Colonic mucosa (tissue), 4 donors: ENCODE results near the gene NOMO2. TPM values are rescaled to one million over a fixed set of nuclear protein-coding genes. Genes with fewer than 3 reads are reported as not detected.
"Not testable (repeated sequence)": the region's sequence is repeated elsewhere in the genome, so short reads cannot be mapped to it uniquely, and the experiment has no call there.

Source experiments
- DNase-seq: peaks from one replicate; pipeline ENCODE4 v3.0.0-alpha.2; 2020
- H3K27ac ChIP-seq: fragments of 200-600 bp; one replicate; pipeline ENCODE4 v1.8.0; 2021
- H3K27me3 ChIP-seq: fragments of 200-600 bp; one replicate; pipeline ENCODE4 v1.8.0; 2021
- H3K36me3 ChIP-seq: fragments of 200-600 bp; one replicate; pipeline ENCODE4 v1.8.0; 2021
- H3K4me1 ChIP-seq: fragments of 200-600 bp; one replicate; pipeline ENCODE4 v1.8.0; 2021; ENCODE audit warnings: mild to moderate bottlenecking
- H3K4me3 ChIP-seq: fragments of 200-600 bp; one replicate; pipeline ENCODE4 v1.8.0; 2021
- H3K9ac ChIP-seq, 2 donors: one replicate each; pipeline ENCODE4 v1.7.0; 2013; ENCODE audit warnings: control low read depth in 2 of 2, low read depth in 2 of 2, low read length in 2 of 2
- H3K9me3 ChIP-seq: fragments of 200-600 bp; one replicate; pipeline ENCODE4 v1.8.0; 2021
- intact Hi-C: fragments of 100-400 bp; cut with DNase I; formaldehyde crosslinking; loops from one replicate; pipeline ENCODE4 v1.14.1; 2022
- total RNA-seq, 2 donors: library from RNA; stranded (reverse); fragmentation: NEBNext Ultra II Directional in 1 of 2; extraction: Animal tissue kit (Norgen Biotek cat#: 25700) in 1 of 2; gene quantifications; one replicate each; pipeline ENCODE4 v1.2.1, GENCODE V29; 2021
- TF ChIP-seq, protein P1 (sequence below): fragments of 200-600 bp; IDR thresholded peaks from one replicate; pipeline ENCODE4 v1.8.0; 2022; ENCODE audit warnings: antibody characterized with exemption, mild to moderate bottlenecking
- donor health status: healthy.
- donor health status: DM: no; HTN: no; CAD: no.
- donor health status: DM: no; HTN: no; CAD: no.

Gene NOMO2
- total RNA-seq, 2 donors from 2014 or later = 95.5 to 174 TPM

DNA sequence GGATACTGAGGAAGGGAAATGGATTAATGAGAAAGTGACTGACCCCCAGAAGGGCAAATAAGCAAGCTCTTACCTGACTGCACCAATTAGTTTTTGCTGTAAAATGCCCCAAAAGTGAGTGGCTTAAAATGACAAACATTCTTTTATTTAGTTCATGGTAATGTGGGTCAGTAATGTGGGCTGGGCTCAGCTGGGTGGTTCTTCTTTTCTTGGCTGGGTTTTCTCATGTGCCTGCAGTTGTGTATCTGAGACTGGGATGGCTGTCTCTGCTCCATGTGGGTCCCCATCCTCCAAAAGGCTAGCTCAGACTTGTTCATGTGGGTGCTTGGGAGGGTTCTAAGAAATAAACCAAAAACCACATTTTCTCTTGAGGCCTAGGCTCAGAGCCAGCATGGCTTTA, 29.5 kb upstream of the NOMO2 start:
- H3K27ac ChIP-seq, DNase-seq, intact Hi-C loops, H3K4me3 ChIP-seq, H3K4me1 ChIP-seq, H3K27me3 ChIP-seq, H3K36me3 ChIP-seq, H3K9me3 ChIP-seq, H3K9ac ChIP-seq: not testable (repeated sequence)

DNA sequence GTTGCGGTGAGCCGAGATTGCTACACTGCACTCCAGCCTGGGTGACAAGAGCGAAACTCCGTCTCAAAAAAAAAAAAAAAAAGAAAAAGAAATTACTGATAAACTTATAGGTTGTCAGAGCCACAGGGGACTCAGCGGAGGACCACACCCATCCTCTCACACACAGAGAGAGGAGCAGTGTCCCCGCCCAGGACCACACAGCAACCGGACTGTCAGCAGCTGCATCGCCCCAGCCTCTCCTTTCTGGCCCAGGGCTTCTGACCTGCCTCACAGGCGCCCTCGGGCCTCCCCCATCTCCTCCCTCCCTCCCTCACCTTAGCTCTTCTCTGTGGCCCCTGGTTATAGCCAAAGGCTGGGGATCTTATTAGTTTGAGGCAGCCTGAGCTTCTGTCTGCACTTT, 27.9 kb upstream of the NOMO2 start:
- intact Hi-C loops, H3K36me3 ChIP-seq, H3K27ac ChIP-seq, H3K4me3 ChIP-seq, H3K9me3 ChIP-seq, H3K4me1 ChIP-seq, H3K9ac ChIP-seq, DNase-seq, H3K27me3 ChIP-seq: not testable (repeated sequence)

DNA sequence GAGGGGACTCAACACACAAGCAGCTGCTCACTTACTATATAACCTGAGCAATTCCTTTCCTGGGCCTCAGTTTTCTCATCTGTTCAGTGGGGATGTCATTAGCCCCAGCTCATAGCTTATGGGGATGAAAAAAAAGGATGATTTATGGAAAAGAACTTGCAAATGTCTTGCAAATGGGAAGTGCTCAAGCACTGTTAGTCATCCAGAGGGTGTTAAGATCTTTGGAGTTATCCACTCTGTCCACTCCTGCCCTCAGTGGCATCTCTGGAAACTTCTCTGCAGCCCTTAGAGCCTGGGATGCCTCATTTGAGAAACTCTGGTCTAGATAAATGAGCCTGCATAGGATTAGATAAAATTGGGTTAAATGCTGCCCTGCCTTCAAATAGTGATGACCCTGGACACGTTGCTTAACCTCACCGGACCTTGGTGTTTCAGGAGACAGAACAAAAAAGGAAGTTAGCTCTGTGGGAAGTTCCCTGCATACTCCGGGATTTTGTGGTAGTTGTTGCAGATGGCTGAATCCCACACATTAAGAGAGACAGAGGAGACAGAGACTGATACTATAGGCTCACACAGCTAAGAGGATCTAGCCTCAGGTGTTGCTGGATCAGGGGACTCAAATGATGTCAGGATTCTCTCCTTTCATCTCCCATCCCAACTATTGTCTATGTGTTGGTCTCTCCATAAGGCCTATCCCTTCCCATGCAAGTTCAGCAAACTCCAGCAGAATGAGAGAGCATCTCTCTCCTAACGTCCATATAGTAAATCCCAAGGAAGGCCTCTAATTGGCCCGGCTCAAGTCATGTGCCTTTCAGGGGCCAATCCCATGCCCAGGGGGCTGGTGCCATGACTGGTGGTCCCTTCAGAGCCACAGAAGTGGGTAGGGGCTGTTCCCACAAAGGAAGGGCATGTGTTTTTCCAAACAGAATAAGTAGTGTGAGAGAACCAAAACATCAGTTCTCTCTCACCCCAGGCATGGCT, 25.0 kb upstream of the NOMO2 start:
- H3K9ac ChIP-seq, H3K4me3 ChIP-seq, intact Hi-C loops, H3K4me1 ChIP-seq, H3K27ac ChIP-seq, H3K27me3 ChIP-seq, H3K36me3 ChIP-seq, H3K9me3 ChIP-seq, DNase-seq: not testable (repeated sequence)

DNA sequence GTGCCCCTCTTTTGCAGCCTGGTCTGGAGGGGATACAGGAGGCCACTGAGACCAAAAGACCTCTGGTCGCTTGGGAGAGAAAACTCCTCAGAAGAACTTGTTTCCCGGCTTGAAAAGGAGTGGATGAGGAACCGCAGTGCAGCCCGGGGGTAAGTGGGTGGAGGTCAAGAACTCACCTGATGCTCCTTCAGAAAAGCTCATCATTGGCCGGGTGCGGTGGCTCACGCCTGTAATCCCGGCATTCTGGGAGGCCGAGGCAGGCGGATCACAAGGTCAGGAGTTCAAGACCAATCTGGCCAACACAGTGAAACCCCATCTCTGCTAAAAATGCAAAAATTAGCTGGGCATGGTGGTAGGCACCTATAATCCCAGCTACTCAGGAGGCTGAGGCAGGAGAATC, 23.9 kb upstream of the NOMO2 start:
- intact Hi-C loops, H3K27me3 ChIP-seq, H3K9ac ChIP-seq, H3K9me3 ChIP-seq, H3K4me1 ChIP-seq, H3K4me3 ChIP-seq, H3K27ac ChIP-seq, H3K36me3 ChIP-seq, DNase-seq: not testable (repeated sequence)

DNA sequence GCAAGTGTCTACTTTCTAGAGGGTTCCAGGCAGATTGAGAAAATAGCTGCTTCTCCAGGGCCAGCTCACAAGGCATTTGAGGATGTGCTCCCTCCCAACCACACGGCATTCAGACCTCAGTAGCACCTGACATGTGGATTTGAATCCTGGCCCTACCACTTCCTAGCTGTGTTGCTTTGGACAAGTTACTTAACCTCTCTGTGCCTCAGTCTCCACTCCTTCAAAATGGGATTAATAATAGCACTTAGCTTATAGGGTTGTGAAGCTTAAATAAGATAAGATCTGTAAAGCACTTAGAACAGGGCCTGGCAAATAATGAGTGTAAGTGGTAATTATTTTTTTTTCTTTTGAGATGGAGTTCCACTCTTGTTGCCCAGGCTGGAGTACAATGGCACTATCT, 21.0 kb upstream of the NOMO2 start:
- TF ChIP-seq, protein P1, sequence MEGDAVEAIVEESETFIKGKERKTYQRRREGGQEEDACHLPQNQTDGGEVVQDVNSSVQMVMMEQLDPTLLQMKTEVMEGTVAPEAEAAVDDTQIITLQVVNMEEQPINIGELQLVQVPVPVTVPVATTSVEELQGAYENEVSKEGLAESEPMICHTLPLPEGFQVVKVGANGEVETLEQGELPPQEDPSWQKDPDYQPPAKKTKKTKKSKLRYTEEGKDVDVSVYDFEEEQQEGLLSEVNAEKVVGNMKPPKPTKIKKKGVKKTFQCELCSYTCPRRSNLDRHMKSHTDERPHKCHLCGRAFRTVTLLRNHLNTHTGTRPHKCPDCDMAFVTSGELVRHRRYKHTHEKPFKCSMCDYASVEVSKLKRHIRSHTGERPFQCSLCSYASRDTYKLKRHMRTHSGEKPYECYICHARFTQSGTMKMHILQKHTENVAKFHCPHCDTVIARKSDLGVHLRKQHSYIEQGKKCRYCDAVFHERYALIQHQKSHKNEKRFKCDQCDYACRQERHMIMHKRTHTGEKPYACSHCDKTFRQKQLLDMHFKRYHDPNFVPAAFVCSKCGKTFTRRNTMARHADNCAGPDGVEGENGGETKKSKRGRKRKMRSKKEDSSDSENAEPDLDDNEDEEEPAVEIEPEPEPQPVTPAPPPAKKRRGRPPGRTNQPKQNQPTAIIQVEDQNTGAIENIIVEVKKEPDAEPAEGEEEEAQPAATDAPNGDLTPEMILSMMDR = no peak
- H3K9ac ChIP-seq = no peak overlapping the region
- no peaks in the 10 kb centered on the region for H3K4me1 ChIP-seq
- no peak overlapping the region for H3K27ac ChIP-seq
- no peaks in the 10 kb centered on the region for H3K9me3 ChIP-seq
- DNase-seq = no peak
- H3K36me3 ChIP-seq = no peaks in the 10 kb centered on the region
- H3K27me3 ChIP-seq = no peaks in the 10 kb centered on the region
- H3K4me3 ChIP-seq = no peak overlapping the region
- intact Hi-C loops = no loop called here

DNA sequence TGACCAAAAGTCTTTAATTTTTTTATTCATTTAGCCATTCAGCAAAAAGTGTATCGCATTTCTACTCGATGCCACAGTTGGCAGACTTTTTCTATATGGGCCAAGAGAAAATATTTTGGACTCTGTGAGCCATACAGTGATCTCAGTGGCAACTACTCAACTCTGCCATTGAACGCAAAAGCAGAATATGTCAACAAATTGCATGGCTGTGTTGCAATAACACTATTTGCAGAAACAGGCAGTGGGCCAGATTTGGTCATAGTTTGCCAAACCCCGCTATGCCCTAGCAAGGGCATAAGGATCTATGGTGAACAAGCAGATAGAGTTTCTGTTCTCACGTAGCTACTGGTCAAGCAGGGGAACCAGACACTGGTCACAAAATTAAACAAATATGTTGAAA, 18.5 kb upstream of the NOMO2 start:
- H3K4me1 ChIP-seq, DNase-seq, H3K27ac ChIP-seq, H3K4me3 ChIP-seq, intact Hi-C loops, H3K36me3 ChIP-seq, H3K9ac ChIP-seq, H3K27me3 ChIP-seq, H3K9me3 ChIP-seq: not testable (repeated sequence)

DNA sequence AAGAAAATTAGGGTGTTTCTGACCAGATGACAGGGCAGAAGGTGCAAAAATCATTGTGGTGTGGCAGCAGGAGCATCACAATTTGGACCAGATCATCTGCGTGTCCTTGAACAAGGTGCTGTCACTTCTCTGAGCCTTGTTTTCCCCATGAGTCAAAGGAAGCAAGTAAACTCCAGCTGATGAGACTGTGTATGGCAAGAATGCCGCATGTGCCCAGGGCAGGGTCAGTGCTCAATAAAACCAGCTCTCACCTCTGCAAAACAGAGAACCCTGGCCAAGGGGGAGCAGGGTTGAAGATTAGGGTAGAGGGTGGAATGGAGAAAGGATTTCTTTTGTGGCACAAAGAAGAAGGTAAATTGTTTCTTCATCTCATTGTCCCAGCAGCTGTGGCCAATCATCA, 17.4 kb upstream of the NOMO2 start:
- H3K4me3 ChIP-seq, H3K36me3 ChIP-seq, intact Hi-C loops, H3K27me3 ChIP-seq, DNase-seq, H3K9me3 ChIP-seq, H3K9ac ChIP-seq, H3K4me1 ChIP-seq, H3K27ac ChIP-seq: not testable (repeated sequence)

DNA sequence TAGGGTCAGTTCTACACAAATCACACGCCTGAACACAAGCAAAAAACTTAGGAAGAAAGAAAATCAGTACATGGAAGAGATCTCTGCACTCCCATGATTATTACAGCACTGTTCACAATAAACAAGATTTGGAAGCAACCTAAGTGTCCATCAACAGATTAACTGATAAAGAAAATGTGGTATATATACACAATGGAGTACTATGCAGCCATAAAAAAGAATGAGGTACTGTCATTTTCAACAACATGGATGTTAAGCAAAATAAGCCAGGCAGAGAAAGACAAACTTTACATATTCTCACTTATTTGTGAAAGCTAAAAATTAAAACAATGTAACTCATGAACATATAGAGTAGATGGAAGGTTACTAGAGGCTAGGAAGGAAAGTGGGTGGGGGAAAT, 16.0 kb upstream of the NOMO2 start:
- H3K9ac ChIP-seq, H3K27me3 ChIP-seq, H3K4me3 ChIP-seq, H3K4me1 ChIP-seq, H3K36me3 ChIP-seq, H3K27ac ChIP-seq, intact Hi-C loops, H3K9me3 ChIP-seq, DNase-seq: not testable (repeated sequence)

DNA sequence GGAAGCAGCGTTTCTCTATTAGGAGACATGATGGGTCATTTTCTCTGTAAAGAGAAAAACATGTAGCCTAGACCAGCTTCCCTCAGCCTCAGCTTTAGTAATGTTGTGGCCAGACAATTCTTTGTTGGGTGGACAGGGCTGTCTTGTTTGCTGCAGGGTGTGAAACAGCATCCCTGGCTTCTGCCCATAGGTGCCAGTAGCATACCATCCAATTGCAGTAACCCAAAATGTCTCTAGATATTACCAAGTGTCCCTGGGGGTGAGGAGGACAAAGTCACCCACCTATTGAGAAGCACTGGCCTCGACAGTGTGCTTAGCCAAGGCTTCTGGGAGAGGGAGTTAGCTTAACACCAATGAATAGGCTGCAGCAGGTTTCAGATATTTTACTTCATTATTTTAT, 14.0 kb upstream of the NOMO2 start:
- not testable (repeated sequence) for H3K36me3 ChIP-seq, DNase-seq

DNA sequence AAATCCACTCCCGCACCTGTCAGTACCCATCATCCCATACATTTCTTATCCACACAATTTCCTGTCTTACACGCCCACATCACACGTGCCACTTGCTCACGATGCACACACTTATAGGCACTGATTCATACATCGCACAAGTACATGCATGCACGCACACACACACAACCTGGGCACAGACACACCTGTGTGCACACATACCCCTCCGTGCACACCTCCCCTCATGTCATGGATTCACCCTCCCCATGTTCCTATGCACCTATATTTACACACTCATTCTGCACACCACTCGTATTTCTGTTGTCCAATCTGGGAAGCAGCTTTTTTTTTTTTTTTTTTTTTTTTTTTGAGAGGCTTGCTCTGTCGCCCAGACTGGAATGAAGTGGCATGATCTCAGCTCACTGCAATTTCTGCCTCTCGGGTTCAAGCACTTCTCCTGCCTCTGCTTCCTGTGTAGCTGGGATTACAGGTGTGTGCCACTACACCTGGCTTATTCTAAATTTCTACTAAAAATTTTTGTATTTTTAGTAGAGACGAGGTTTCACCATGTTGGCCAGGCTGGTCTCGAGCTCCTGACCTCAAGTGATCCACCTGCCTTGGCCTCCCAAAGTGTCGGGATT, 13.5 kb upstream of the NOMO2 start:
- H3K9me3 ChIP-seq, H3K27ac ChIP-seq, H3K9ac ChIP-seq, H3K27me3 ChIP-seq, DNase-seq, H3K36me3 ChIP-seq, H3K4me1 ChIP-seq, intact Hi-C loops, H3K4me3 ChIP-seq: not testable (repeated sequence)

More for the DNA sequence above, 14.0 kb upstream of the NOMO2 start:
- H3K4me1 ChIP-seq, H3K4me3 ChIP-seq, H3K27ac ChIP-seq, H3K9ac ChIP-seq, H3K9me3 ChIP-seq, H3K27me3 ChIP-seq, intact Hi-C loops: not testable (repeated sequence)

DNA sequence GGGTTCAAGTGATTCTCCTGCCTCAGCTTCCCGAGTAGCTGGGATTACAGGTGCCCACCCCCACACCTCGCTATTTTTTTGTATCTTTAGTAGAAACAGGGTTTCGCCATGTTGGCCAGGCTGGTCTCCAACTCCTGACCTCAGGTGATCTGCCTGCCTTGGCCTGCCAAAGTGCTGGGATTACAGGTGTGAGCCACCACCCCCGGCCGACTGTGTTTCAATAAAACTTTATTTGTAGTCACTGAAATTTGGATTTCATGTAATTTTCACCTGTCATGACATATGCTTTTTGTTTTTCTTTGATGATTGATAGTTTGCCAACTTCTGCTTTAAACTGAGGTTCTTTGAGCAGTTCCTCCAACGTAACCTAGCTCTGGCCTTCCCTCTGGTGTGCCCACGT, 12.0 kb upstream of the NOMO2 start:
- H3K36me3 ChIP-seq, H3K4me3 ChIP-seq, H3K9me3 ChIP-seq, intact Hi-C loops, DNase-seq, H3K9ac ChIP-seq, H3K4me1 ChIP-seq, H3K27me3 ChIP-seq, H3K27ac ChIP-seq: not testable (repeated sequence)

DNA sequence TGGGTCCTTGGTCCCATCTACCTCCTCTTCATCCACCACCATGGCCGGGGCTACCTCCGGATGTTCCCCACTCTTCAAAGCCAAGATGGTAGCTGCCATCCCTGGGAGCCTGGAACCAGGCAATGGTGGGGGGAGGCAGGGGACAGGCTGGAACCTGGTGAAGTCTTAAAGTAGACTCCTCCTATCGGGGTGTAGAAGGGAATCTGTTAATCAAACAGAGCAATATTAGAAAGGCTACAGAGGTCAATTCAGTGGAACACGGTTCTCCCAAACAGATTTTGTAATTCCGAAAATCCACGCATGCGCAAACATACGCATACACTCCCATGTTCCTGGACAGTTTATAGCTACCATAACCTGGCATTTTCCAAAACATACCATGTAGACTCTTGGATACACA, 11.1 kb upstream of the NOMO2 start:
- DNase-seq, H3K27me3 ChIP-seq: not testable (repeated sequence)

More for the DNA sequence above, 11.1 kb upstream of the NOMO2 start:
- intact Hi-C loops, H3K9ac ChIP-seq, H3K9me3 ChIP-seq, H3K4me3 ChIP-seq, H3K4me1 ChIP-seq, H3K36me3 ChIP-seq, H3K27ac ChIP-seq: not testable (repeated sequence)
